ENCODE measurements around the gene EDA2R.

DNA sequence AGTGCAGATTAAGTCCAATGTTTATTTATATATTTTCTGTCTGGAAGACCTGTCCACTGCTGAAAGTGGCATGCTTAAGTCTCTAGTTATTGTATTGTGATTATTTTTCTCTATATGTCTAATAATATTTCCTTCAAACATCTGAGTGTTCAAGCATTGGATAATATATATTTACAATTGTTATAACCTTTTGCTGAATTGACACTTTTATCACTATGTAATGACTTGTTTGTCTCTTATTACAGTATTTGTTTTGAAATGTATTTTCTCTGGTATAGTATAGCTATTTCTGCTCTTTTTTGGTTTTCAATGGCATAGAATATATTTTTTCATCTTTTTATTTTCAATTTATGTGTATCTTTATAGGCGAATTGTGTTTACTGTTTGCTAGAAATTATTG lies 59.7 kb downstream of the EDA2R start:
- TF ChIP-seq CTCF (IDR thresholded peaks at IDR 0.05; ENCODE audit: low read depth, low read length, poor library complexity, severe bottlenecking) (no peak), EZH2phosphoT487 (IDR thresholded peaks at IDR 0.05; ENCODE audit: borderline replicate concordance, low read length) (no peak)
